Left ventricle myocardium inferior (tissue), 1 donor: ENCODE results near the gene ZNF710. TPM values are rescaled to one million over a fixed set of nuclear protein-coding genes. Genes with fewer than 3 reads are reported as not detected.

Experiments
- DNase-seq: peaks from one replicate; pipeline ENCODE4 v3.0.0-alpha.2; 2020
- H3K27ac ChIP-seq: fragments of 200-600 bp; replicated peaks from 2 replicates; pipeline ENCODE4 v1.8.0; 2021
- H3K27me3 ChIP-seq: fragments of 200-600 bp; 2 replicates; pipeline ENCODE4 v1.8.0; 2021; ENCODE audit warnings: low read depth
- H3K36me3 ChIP-seq: fragments of 200-600 bp; 2 replicates; pipeline ENCODE4 v1.8.0; 2021
- H3K4me1 ChIP-seq: fragments of 200-600 bp; 2 replicates; pipeline ENCODE4 v1.8.0; 2021
- H3K4me3 ChIP-seq: fragments of 200-600 bp; 2 replicates; pipeline ENCODE4 v1.8.0; 2021; ENCODE audit warnings: mild to moderate bottlenecking, moderate library complexity
- H3K9me3 ChIP-seq: fragments of 200-600 bp; replicated peaks from 2 replicates; pipeline ENCODE4 v1.8.0; 2021
- intact Hi-C: fragments of 100-400 bp; cut with micrococcal nuclease; formaldehyde crosslinking; loops from one replicate; pipeline ENCODE4 v1.11.0; 2022
- total RNA-seq: library from RNA; stranded (reverse); fragmentation: NEBNext Ultra II Directional; extraction: Animal tissue kit (Norgen Biotek cat#: 25700); gene quantifications from one replicate; pipeline ENCODE4 v1.2.1, GENCODE V29; 2021
- TF ChIP-seq, protein P1 (sequence below): fragments of 200-600 bp; IDR thresholded peaks from 2 replicates; pipeline ENCODE4 v1.8.0; 2021; ENCODE audit warnings: antibody characterized with exemption, mild to moderate bottlenecking, borderline replicate concordance
- donor health status: DM: no; HTN: yes; CAD: no; lungs with severe emphysema.

The ZNF710 gene
- total RNA-seq, 1 donor from 2014 or later = 5.5 TPM

DNA sequence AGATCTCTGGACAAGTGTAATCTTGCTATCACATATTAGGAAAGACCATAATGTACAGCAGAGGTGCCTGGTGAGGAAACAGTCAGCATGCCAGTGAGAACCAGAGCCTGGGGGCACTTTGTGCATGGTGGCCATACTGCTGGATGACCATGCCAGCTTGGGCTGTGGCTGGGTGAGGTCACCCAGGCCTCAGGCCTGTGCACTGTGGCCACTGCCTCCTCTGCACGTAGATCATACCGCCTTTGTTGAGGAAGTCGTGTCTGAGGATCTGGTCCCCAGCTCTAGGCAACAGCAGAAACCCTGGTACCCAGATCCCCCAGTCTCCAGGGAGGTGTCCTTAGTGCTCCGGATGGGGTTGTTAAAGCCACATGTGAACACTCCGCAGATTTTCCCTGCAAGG lies 38.9 kb downstream of the ZNF710 start:
- no peaks in the 10 kb centered on the region for H3K27me3 ChIP-seq

DNA sequence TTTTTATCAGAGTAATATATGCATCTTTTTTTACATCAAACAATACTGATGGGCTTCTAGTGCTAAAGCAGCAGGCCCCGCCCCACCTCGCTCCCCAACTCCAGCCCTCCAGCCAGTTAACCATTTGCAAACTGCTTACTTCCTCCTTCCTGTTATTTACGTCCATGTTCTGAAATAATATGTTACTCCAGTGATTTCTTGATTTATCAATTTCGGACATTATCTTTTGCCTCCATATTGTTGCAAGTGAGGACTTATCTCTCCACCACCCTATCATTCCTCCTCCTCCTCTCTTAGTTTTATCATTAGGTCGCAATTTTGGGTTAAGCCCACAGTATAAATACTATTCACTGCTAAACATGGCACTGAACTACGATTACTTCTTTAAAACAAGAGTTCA lies 39.5 kb downstream of the ZNF710 start:
- no peak overlapping the region for H3K27ac ChIP-seq

More for the DNA sequence above, 38.9 kb downstream of the ZNF710 start:
- peaks cover 41% of the 10 kb centered on the region for H3K4me1 ChIP-seq
- no peak for DNase-seq
- intact Hi-C loops = no loop called here
- no peaks in the 10 kb centered on the region for H3K9me3 ChIP-seq
- H3K36me3 ChIP-seq = no peaks in the 10 kb centered on the region
- H3K4me3 ChIP-seq = no peak overlapping the region
- TF ChIP-seq, protein P1, sequence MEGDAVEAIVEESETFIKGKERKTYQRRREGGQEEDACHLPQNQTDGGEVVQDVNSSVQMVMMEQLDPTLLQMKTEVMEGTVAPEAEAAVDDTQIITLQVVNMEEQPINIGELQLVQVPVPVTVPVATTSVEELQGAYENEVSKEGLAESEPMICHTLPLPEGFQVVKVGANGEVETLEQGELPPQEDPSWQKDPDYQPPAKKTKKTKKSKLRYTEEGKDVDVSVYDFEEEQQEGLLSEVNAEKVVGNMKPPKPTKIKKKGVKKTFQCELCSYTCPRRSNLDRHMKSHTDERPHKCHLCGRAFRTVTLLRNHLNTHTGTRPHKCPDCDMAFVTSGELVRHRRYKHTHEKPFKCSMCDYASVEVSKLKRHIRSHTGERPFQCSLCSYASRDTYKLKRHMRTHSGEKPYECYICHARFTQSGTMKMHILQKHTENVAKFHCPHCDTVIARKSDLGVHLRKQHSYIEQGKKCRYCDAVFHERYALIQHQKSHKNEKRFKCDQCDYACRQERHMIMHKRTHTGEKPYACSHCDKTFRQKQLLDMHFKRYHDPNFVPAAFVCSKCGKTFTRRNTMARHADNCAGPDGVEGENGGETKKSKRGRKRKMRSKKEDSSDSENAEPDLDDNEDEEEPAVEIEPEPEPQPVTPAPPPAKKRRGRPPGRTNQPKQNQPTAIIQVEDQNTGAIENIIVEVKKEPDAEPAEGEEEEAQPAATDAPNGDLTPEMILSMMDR = no peak
- no peak overlapping the region for H3K27ac ChIP-seq

DNA sequence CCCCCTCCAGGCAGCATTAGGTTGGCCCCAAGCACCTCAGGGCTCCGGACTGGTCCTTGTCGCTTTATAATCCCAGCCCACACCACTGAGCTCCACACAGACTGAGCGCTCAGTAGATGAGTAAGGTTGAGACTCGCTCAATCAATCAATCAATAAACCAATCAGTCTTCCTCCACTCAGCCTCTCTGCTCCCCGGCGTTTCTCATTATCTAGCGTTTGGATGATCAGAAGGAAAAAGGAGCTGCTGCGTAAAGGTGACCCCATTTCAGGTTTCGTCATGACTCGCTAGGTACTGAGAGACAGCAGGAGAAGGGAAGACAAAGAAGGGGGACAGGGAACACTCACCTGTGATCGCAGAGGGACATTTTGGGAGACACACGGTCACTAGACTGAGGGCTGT lies 41.2 kb downstream of the ZNF710 start:
- Histone ChIP-seq H3K4me3 (no peak overlapping the region), H3K36me3 (no peaks in the 10 kb centered on the region), H3K27ac (no peak overlapping the region), H3K4me1 (peaks cover 28% of the 10 kb centered on the region), H3K9me3 (no peaks in the 10 kb centered on the region), H3K27me3 (no peaks in the 10 kb centered on the region)
- intact Hi-C loops = no loop called here
- TF ChIP-seq, protein P1 = no peak
- DNase-seq = no peak

More for the DNA sequence above, 39.5 kb downstream of the ZNF710 start:
- Histone ChIP-seq H3K4me1 (peaks cover 35% of the 10 kb centered on the region), H3K36me3 (no peaks in the 10 kb centered on the region), H3K27me3 (no peaks in the 10 kb centered on the region), H3K4me3 (no peak overlapping the region), H3K9me3 (no peaks in the 10 kb centered on the region)
- no peak for DNase-seq
- TF ChIP-seq, protein P1 = no peak
- intact Hi-C loops = no loop called here

DNA sequence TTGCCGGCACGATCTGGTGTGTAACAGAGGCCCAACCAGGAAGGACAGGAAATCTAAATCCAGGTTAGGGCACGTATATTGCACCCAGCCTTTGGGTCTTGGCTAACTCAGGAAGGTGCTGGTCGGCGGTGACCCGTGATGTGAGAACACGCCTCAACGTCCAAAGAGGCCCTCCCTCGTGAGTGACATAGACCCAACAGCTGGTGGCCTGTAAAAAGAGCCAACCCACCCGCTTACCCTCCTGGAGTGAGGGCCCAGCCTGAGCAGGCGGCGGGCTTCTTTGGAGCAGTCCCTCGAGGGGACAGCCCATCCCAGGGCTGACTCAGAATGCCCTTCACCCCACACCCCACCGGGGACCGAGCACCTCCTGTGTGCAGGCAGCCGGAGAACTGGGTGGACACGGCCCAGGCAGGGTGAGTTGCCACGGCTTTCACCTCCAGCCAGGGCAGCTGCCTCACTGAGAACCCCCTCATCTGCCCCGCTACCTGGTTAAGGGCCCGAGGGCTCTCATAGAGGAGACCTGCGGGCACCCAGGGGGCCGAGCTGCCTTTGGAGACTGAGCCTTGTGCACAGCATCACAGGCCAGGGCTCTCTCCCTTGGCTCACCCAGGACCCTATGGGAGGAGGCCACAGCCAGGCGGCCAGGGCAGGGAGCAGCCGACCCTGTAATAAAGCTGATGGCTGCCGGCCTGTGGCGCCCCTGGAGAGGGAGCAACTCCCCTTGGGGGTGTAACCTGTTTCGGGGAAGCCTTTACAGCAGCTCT lies 41.8 kb downstream of the ZNF710 start:
- intact Hi-C loops = no loop called here
- Histone ChIP-seq H3K9me3 (no peaks in the 10 kb centered on the region), H3K36me3 (no peaks in the 10 kb centered on the region), H3K4me3 (no peak overlapping the region), H3K27ac (no peak overlapping the region), H3K4me1 (peaks cover 28% of the 10 kb centered on the region), H3K27me3 (no peaks in the 10 kb centered on the region)
- DNase-seq = no peak
- TF ChIP-seq, protein P1 = no peak

DNA sequence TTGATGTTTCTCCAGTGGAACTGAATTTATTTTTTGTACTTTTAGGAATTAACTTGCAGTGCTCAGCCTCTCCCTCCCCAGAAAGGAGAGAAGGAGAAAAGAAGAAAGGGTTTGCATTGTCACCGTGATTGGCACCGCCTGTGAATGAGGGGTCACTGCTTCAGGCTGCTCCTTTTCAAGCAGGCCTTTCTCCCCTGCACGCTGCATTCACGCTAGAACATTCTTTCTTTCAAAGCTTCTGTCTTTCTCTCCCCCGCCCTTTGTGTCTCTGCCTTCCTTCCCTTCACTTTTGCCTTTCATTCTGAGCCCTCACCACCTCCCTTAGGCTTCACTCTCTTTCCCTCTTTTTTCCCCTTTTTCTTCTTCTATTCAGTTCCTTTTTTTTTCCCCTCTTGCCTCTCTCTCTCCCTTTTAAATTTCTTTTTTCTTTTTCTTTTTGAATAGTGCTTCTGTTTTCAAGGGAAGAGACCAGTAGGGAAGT lies 42.4 kb downstream of the ZNF710 start:
- TF ChIP-seq, protein P1 = no peak
- H3K4me3 ChIP-seq = no peak overlapping the region
- H3K36me3 ChIP-seq = no peaks in the 10 kb centered on the region
- peaks cover 27% of the 10 kb centered on the region for H3K4me1 ChIP-seq
- no peaks in the 10 kb centered on the region for H3K9me3 ChIP-seq
- no peaks in the 10 kb centered on the region for H3K27me3 ChIP-seq
- DNase-seq = no peak
- H3K27ac ChIP-seq = no peak overlapping the region
- intact Hi-C loops = no loop called here
